GM19099 (cell line): Measurements from ENCODE around the gene GYS1.

Source experiments
- POLR2A ChIP-seq: IDR thresholded peaks from 3 replicates; pipeline ENCODE4 v1.6.1; 2011; ENCODE audit warnings: low read depth; ENCODE audit not compliant: insufficient read length; ENCODE audit errors: extremely low read depth

GYS1 gene

GRCh38 chr19:49014123-49014869, 21.2 kb upstream of the GYS1 start:
- TF ChIP-seq POLR2A: no peak

- no peak for TF ChIP-seq POLR2A
Measured at GRCh38 chr19:49011194-49011593, 18.1 kb upstream of the GYS1 start.

- TF ChIP-seq POLR2A: no peak
Measured at GRCh38 chr19:49010453-49010852, 17.3 kb upstream of the GYS1 start.

DNA sequence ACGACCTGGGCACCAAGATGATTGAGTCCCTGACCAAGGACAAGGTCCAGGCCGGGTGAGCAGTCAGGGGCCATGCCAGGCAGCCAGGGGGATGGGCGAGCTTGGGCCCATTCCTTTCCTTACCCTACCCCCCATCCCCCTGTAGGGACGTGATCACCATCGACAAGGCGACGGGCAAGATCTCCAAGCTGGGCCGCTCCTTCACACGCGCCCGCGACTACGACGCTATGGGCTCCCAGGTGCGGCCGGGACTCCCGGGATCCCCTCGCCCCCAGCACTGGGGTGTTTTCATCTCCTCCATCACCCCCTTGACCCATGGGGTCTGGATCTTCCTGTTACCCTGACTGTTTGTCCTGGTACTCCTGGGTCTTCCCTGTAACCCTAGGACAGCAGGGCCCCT, 16.7 kb upstream of the GYS1 start:
- no peak for TF ChIP-seq POLR2A

- TF ChIP-seq POLR2A: no peak
Measured at GRCh38 chr19:49006905-49007304, 13.8 kb upstream of the GYS1 start.

DNA sequence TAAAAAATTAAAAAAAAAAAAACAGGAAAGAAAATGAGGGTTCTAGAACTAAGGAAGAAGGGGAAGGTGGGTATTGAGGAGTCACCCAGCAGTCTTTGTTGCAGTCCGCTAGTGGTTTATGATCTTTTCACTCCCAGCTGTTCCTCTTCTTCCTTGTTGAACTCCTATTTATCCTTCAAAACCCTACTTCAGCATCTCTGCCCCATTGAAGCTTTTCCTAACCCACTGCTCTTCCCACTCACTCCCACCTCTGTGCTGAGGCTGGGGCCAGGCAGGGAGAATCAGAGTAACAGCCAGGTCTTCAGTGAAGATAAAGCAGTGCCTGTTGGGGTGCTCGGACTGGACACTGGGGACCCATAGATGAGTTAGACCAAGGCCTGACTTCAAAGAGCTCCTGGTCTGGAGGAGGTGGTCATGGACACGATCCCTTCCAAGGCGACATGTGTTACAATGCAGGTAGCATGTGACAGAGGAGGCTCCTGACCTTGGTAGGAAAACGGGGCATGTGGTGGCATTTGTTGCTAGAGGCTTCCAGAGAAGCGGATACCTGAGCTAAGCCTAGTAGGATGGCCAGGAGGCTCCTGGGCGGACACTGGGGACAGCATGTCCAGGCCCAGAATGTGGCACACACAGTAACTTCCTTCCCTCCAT, 12.0 kb upstream of the GYS1 start:
- TF ChIP-seq POLR2A: no peak

- no peak for TF ChIP-seq POLR2A
Measured at GRCh38 chr19:49004133-49004532, 11.0 kb upstream of the GYS1 start.

DNA sequence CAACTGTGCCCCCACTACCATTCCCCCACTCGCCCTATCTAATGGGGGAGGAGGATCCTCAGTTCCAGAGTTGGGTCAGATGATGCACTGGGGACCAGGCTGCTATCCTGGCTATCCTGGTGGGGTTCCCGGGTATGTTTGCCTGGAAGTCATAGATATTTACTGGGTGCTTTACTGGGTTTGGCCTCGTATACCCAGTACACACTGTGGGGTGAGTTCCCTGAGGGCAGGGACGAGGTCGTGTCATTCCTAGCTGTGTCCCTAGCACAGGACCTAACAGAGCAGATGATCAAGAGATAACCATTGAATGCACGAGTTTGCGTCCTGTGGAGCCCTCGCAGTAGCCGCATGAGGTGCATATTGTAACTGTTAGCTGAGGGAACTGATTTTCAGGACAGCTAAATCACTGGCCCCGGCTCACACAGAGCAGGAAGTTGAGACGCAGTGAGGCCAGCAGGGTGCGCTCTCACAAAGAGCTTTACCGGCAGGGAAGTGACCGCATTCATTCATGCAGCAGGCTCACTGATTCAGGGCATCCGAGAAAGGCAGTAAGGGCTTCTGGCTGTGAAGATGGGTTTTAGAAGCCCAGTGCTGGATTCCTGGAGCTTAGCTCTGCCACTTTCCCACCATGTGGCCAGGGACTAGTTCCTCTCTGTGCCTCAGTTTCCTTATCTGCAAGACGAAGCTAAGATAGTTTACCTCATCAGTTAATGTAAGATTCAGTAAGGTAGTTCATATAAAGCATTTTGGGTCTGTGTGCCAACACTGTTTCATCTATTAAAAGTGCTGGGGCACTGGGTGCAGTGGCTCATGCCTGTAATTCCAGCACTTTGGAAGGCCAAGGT, 6.6 kb upstream of the GYS1 start:
- TF ChIP-seq POLR2A: no peak

DNA sequence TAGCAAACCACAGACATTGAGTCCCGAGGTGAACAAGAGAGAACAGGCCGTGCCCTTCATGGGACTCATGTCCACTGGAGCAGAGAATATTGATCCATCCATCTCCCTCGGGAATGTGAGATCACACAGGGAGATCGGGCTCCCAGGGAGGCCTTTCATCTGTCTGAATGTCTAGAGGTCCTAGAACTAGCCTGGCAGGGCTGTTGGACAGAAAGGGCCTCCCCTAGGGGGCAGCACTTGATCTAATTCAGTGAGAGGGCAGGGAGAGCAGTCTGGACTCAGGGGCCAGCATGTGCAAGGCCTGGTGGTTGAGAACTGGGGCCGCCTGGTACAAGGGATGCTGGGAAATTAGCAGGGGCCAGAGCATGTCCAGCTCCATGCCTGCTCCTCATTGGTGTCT, 4.9 kb upstream of the GYS1 start:
- no peak for TF ChIP-seq POLR2A

- no peak for TF ChIP-seq POLR2A
Measured at GRCh38 chr19:48994035-48994386, 902 bp upstream of the GYS1 start.

GRCh38 chr19:48992581-48993174, 431 bp downstream of the GYS1 start:
- TF ChIP-seq POLR2A: no peak

DNA sequence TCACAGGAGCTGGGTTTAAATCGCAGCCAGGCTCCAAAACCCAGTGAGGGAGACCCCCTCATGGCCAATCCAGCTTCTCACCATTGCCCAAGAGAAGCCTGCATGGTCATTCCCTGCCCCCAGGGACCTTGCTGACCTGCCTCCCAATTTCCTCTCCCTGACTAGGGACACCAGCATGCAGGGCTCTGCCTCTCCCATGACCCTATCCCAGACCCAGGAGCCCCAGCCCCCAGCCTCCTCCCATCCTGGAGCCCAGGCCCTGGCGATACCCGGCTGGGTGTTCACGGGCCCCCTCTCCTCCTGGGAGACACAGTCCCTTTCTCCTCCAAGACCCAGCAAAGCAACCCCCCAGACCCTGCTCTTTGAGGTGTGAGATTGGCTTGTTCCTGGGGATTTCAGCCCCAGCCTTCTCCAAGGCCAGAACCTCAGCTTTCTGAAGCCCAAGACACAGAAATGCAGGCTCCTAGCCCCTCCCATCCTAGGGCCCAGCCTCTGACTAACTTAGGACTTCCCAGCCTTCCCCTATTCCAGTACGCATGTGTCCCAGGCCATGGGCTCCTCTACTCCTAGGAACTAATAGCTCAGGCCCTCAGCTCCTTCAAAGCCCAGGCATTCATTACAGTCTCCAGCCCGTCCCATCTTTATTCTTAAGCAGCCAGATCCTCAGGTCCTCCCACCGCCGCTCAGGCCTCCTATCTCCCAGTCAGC, 1.1 kb downstream of the GYS1 start:
- no peak for TF ChIP-seq POLR2A

GRCh38 chr19:48991011-48991609, 2.0 kb downstream of the GYS1 start:
- TF ChIP-seq POLR2A: no peak

DNA sequence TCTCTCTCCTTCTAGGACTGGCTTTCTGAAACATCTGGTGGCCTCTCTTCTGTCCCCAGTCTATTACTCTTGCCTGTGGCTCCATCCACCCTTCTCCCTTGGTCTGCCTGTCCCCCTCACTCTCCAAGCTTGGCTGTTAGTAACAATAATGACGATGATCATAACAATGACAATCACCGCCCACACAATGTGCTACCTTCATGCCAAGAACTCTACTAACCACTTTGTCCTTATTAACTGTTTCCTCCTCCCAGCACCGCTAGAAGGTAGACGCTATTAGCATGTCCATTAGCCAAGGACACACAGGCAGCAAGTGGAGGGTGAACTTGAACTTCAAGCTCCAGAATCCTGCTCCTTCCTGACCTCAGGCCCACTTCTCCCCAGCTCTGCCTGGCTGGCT, 2.7 kb downstream of the GYS1 start:
- TF ChIP-seq POLR2A: no peak
